Lower leg skin (tissue), 4 donors: Measurements from ENCODE around the gene HOXB1. TPM values are rescaled to one million over a fixed set of nuclear protein-coding genes. Genes with fewer than 3 reads are reported as not detected.

Experiments
- DNase-seq, 2 donors: peaks; one replicate each; pipeline ENCODE4 v3.0.0-alpha.2; 2019; ENCODE audit warnings: low spot score in 2 of 2
- H3K4me3 ChIP-seq: fragments of 200-600 bp; sonication (generic); 2 replicates; pipeline ENCODE4 v1.5.1; 2017; ENCODE audit warnings: mild to moderate bottlenecking, low read depth; ENCODE audit not compliant: poor library complexity, severe bottlenecking
- POLR2A ChIP-seq, 2 donors: fragments of 450-650 bp; IDR thresholded peaks; one replicate each; pipeline ENCODE4 v1.6.1; 2016 to 2017; ENCODE audit warnings: antibody characterized with exemption in 2 of 2, mild to moderate bottlenecking in 1 of 2, moderate library complexity in 1 of 2
- WGBS, 2 donors: methylation state at CpG; one replicate each; pipeline ENCODE4 v1.1.5; 2018; 5-methylcytosine and 5-hydroxymethylcytosine counted together
- intact Hi-C: fragments of 100-400 bp; cut with DNase I; formaldehyde crosslinking; loops from one replicate; pipeline ENCODE4 v1.15.0; 2023; ENCODE audit warnings: low total_unique reads
- total RNA-seq, 4 donors: library from RNA; depleted of rRNA; stranded (reverse); fragments of >200 nt; gene quantifications; one replicate each; pipeline ENCODE4 v1.1.0, GENCODE V29; 2016
- TF ChIP-seq, protein P1 (sequence below), 3 donors: fragments of 450-650 bp; IDR thresholded peaks; one replicate each; pipeline ENCODE4 v1.5.1; 2016; ENCODE audit warnings: antibody characterized with exemption in 3 of 3, mild to moderate bottlenecking in 3 of 3, moderate library complexity in 2 of 3

The HOXB1 gene
- total RNA-seq, 4 donors from 2014 or later: 0.19 to 0.52 TPM; not detected in 2

DNA sequence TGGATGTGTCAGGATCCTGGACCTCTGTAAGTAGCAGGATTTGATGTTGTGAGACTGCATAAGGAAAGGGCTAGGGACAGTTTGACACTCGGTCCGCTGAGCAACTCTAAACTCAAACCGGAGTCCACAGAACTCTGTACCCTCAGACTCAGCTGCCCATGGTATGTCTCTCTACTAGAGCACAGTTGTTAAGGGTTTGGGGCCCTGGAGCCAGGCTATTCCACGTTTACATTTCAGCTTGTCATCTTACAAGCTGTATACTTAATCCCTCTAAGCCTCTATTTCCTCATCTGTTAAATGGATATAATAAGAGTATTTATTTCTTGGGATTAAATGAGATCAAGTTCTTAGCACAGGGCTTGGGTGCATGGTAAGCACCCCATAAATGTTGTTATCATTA is 27.9 kb downstream of the HOXB1 start:
- no peak overlapping the region for H3K4me3 ChIP-seq
- intact Hi-C loops: no loop called here
- 95 to 99% methylated on average over 4 of the region's 4 CpGs for WGBS, 2 donors
- no peak for TF ChIP-seq POLR2A (IDR thresholded peaks at IDR 0.05)
- TF ChIP-seq, protein P1, sequence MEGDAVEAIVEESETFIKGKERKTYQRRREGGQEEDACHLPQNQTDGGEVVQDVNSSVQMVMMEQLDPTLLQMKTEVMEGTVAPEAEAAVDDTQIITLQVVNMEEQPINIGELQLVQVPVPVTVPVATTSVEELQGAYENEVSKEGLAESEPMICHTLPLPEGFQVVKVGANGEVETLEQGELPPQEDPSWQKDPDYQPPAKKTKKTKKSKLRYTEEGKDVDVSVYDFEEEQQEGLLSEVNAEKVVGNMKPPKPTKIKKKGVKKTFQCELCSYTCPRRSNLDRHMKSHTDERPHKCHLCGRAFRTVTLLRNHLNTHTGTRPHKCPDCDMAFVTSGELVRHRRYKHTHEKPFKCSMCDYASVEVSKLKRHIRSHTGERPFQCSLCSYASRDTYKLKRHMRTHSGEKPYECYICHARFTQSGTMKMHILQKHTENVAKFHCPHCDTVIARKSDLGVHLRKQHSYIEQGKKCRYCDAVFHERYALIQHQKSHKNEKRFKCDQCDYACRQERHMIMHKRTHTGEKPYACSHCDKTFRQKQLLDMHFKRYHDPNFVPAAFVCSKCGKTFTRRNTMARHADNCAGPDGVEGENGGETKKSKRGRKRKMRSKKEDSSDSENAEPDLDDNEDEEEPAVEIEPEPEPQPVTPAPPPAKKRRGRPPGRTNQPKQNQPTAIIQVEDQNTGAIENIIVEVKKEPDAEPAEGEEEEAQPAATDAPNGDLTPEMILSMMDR (IDR thresholded peaks at IDR 0.05): no peak
- DNase-seq: no peak

DNA sequence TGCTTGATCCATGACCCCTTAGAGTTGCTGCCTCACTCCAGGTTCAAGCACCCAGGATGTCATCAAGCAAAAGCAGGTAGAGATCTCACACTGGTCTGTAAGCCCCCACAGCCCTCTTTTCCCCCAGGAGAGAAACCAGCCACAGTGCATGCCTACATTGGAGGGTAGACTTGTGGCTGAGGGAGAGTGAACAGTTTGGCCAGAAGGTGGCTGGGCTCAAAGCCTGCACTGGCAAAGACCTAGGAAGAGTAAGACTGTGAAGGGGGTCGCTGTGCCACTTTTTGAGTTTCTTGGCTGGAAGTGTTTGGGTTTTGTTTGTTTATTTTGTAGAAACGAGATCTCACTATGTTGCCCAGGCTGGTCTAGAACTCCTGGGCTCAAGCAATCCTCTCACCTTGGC is 28.5 kb downstream of the HOXB1 start:
- H3K4me3 ChIP-seq: no peak overlapping the region
- intact Hi-C loops: no loop called here
- 76 to 93% methylated on average over 2 of the region's 2 CpGs for WGBS, 2 donors
- TF ChIP-seq POLR2A (IDR thresholded peaks at IDR 0.05): no peak
- TF ChIP-seq, protein P1 (IDR thresholded peaks at IDR 0.05): no peak
- no peak for DNase-seq

DNA sequence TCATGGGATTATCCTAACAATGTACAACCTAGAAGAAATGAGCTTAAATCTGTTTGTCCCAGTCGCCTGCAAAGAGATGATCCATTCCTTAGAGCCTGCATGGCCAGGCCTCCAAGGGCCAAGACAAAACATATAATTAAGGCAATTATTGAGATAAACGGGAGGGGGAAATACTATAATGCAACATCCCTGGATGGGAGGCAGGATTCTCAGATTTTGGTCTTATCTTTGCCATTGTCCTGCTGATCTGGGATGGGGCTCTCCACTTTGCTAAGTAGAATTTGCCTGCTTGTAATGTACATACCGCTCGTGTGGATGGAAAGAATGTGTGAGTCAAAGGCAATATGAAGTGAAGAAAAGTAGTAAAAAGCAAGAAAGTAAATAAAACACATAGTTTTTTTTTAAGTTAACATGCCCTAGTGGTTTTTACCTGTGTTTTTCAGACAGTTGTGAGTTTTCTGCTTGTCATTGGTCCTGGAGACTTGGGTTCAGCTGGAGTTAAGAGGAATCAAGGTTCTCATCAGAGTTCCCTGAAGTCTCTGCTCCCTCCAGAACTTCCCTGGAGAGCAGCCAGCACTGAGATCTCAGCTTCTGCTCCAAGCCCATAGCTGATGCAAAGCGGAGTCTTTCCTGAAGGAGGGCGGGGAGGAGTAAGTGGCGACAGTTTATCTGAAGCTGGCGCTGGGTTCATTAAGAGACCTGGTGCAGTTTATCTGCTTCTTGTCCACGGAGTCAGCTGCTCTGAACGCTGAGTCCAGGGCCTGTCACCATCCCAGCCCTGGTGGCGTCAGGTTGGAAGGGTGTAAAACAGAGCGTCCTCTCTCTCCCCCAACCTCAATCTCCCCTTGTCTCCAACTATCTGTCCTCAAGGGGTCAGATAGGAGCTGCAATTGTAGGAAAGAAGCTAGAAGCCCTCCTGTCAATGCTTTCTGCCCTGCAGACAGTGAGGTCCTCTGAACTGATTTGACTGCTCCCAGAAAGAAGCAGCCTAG is 30.1 kb downstream of the HOXB1 start:
- DNase-seq: no peak
- TF ChIP-seq, protein P1 (IDR thresholded peaks at IDR 0.05): no peak
- TF ChIP-seq POLR2A (IDR thresholded peaks at IDR 0.05): no peak
- 69 to 70% methylated on average over 12 of the region's 12 CpGs for WGBS, 2 donors
- H3K4me3 ChIP-seq: no peak overlapping the region
- intact Hi-C loops: no loop called here

DNA sequence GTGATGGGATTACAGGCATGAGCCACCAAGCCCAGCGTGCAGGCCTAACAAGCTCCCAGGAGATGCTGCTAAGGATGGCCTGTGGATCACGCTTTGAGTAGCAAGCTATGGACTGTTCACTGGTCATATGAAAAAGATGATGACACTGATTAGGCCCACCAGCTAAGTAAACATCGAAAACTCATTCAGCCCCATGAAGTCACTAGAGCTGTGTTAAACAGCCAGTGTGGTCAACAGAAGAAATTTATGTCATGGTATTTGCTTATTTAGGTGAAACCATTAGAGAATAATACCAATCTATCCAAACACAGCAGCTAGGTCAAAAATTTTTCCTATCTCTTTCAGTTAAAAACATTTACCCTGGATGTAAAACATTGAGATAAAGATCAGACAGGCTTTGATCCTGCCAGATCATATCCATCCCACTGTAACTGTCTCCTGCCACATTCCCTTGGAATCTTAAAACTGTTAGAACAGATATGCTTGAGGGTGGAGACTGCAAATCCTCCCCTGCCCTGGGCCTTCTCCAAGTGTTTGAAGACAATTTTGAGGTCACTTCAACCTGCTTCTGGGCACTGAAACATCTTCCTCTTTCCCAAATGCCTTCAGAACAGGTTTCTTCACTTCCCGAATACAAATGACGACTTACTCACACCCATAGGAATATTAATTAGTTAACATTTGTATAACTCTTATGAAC is 30.9 kb downstream of the HOXB1 start:
- 79 to 80% methylated on average over 5 of the region's 5 CpGs for WGBS, 2 donors
- intact Hi-C loops: no loop called here
- no peak for TF ChIP-seq POLR2A (IDR thresholded peaks at IDR 0.05)
- TF ChIP-seq, protein P1 (IDR thresholded peaks at IDR 0.05): no peak

DNA sequence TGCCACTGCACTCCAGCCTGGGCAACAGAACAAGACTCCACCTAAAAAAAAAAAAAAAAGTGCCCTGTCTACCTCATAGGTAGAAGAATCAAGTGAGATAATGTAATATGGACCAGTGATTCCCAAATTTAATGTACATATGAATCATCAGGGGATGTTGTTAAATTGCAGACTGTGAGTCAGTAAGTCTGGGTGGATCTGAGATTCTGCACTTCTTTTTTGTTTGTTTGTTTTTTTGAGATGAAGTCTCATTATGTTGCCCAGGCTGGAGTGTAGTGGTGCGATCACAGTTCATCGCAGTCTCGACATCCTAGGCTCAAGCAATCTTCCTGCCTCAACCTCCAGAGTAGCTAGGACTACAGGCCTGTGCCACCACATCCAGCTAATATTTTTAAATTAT is 31.6 kb downstream of the HOXB1 start:
- no peak overlapping the region for H3K4me3 ChIP-seq
- WGBS, 2 donors: 94 to 96% methylated on average over 3 of the region's 3 CpGs
- intact Hi-C loops: no loop called here
- DNase-seq: no peak
- no peak for TF ChIP-seq POLR2A (IDR thresholded peaks at IDR 0.05)
- TF ChIP-seq, protein P1 (IDR thresholded peaks at IDR 0.05): no peak

More for the DNA sequence above, 30.9 kb downstream of the HOXB1 start:
- no peak for DNase-seq
- H3K4me3 ChIP-seq: no peak overlapping the region
